KBM-7 (cell line): ENCODE results near the gene EXOSC2.
A peak's percentile ranks its signal among the peaks of the same experiment; 100 is the strongest.

Experiments
- DNase-seq: peaks from one replicate; pipeline ENCODE4 v3.0.0-alpha.2; 2015
- in situ Hi-C: fragments of 300-500 bp; cut with MboI; formaldehyde crosslinking; loops from 2 replicates; pipeline ENCODE4 v1.14.3; 2020; ENCODE audit warnings: low sequenced_read_pairs, low pct_unique_long_range_greater_than_20kb, mixed read lengths

EXOSC2 gene

GRCh38 chr9:130689572-130689936, 4.0 kb upstream of the EXOSC2 start:
- in situ Hi-C loops = no loop called here
- no peak for DNase-seq

GRCh38 chr9:130689937-130690700, 3.5 kb upstream of the EXOSC2 start:
- in situ Hi-C loops = no loop called here
- DNase-seq = no peak

- DNase-seq = no peak
- in situ Hi-C loops = no loop called here
These were observed 1.3 kb upstream of the EXOSC2 start for GRCh38 chr9:130692321-130692720.

GRCh38 chr9:130693101-130693425, 517 bp upstream of the EXOSC2 start:
- no peak for DNase-seq

GRCh38 chr9:130694205-130694604, 625 bp downstream of the EXOSC2 start:
- in situ Hi-C loops = no loop called here
- no peak for DNase-seq

More at GRCh38 chr9:130693101-130693425, 517 bp upstream of the EXOSC2 start:
- in situ Hi-C loops = no loop called here

GRCh38 chr9:130696139-130696650, 2.6 kb downstream of the EXOSC2 start:
- in situ Hi-C loops = no loop called here
- DNase-seq = no peak

- in situ Hi-C loops = no loop called here
- no peak for DNase-seq
These were observed 3.4 kb downstream of the EXOSC2 start for GRCh38 chr9:130696996-130697395.

- in situ Hi-C loops = no loop called here
- DNase-seq = no peak
These were observed 4.9 kb downstream of the EXOSC2 start for GRCh38 chr9:130698514-130698913.

- in situ Hi-C loops = no loop called here
- no peak for DNase-seq
These were observed 5.5 kb downstream of the EXOSC2 start for GRCh38 chr9:130699047-130699446.

- in situ Hi-C loops = no loop called here
- DNase-seq = peak; percentile 74
These were observed 7.8 kb downstream of the EXOSC2 start for GRCh38 chr9:130701059-130702022.

- in situ Hi-C loops = no loop called here
- no peak for DNase-seq
These were observed 9.9 kb downstream of the EXOSC2 start for GRCh38 chr9:130703501-130703900.

- in situ Hi-C loops = no loop called here
- DNase-seq = peak; percentile 69
These were observed 13.8 kb downstream of the EXOSC2 start for GRCh38 chr9:130707225-130707976.

- in situ Hi-C loops = no loop called here
- DNase-seq = no peak
These were observed 17.3 kb downstream of the EXOSC2 start for GRCh38 chr9:130710822-130711352.

GRCh38 chr9:130711469-130711868, 17.9 kb downstream of the EXOSC2 start:
- in situ Hi-C loops = no loop called here
- no peak for DNase-seq

- in situ Hi-C loops = no loop called here
- DNase-seq = peak; percentile 97
These were observed 19.1 kb downstream of the EXOSC2 start for GRCh38 chr9:130712564-130713285.

GRCh38 chr9:130713286-130713960, 19.8 kb downstream of the EXOSC2 start:
- in situ Hi-C loops = no loop called here
- peak; percentile 37 for DNase-seq

- in situ Hi-C loops = no loop called here
- DNase-seq = no peak
These were observed 21.1 kb downstream of the EXOSC2 start for GRCh38 chr9:130714586-130715110.

- in situ Hi-C loops = no loop called here
These were observed 21.7 kb downstream of the EXOSC2 start for GRCh38 chr9:130715270-130715669.

More at GRCh38 chr9:130715270-130715669, 21.7 kb downstream of the EXOSC2 start:
- DNase-seq = no peak
